HepG2 (cell line): Measurements from ENCODE around the gene WDR20. TPM values are rescaled to one million over a fixed set of nuclear protein-coding genes. Genes with fewer than 3 reads are reported as not detected.

Source experiments
- ATAC-seq: fragments of 200-7000 bp; cut with Tn5 transposase; 3 replicates; pipeline ENCODE4 v1.9.1; 2020; ENCODE audit warnings: mild to moderate bottlenecking, moderate library complexity
- Bru-seq: library from RNA; stranded (reverse); fragments of 400-500 nt; gene quantifications from one replicate; lab custom pipeline; 2021; lab: Mats Ljungman, UMichigan
- BruChase-seq, 2 experiments: library from RNA; stranded (reverse); fragments of 400-500 nt; gene quantifications; one replicate each; lab custom pipeline; 2021; lab: Mats Ljungman, UMichigan
- BruUV-seq: library from RNA; stranded (reverse); fragments of 400-500 nt; replicated peaks from 2 replicates; lab custom pipeline; 2021; lab: Mats Ljungman, UMichigan
- CTCF ChIA-PET: fragments of 300-600 bp; formaldehyde crosslinking; extraction: SDS; loops from one replicate; lab custom pipeline; 2021; ENCODE audit warnings: low total read pairs, inconsistent platforms, low intra/inter-chr PET ratio; lab: Yijun Ruan, JAX
- POLR2A ChIA-PET: fragments of 350-600 bp; sonication (Branson Sonifier 250); formaldehyde crosslinking; loops from one replicate; lab custom pipeline; 2020; ENCODE audit warnings: antibody characterized with exemption, inconsistent platforms; lab: Yijun Ruan, JAX
- DNase-seq: peaks from one replicate; pipeline ENCODE4 v3.0.0-alpha.2; 2015; ENCODE audit warnings: low spot score
- FAIRE-seq: peaks from 3 replicates; lab custom pipeline; 2011; peaks lifted over from hg19 to GRCh38; lab: Jason Lieb, UNC
- H2AFZ ChIP-seq: one replicate; pipeline ENCODE4 v1.6.1; 2011; ENCODE audit warnings: low read length, inconsistent platforms
- H3K27ac ChIP-seq: fragments of 300-600 bp; 3 replicates; pipeline ENCODE4 v1.8.0; 2011; ENCODE audit warnings: mixed run types, mild to moderate bottlenecking, mixed read lengths, low read length, inconsistent platforms; ENCODE audit not compliant: insufficient read depth; ENCODE audit errors: extremely low read length
- H3K27me3 ChIP-seq, 2 experiments: fragments of 200-600 bp in 1 of 2; 2 replicates in 1 of 2; 3 replicates in 1 of 2; pipeline versions ENCODE4 v1.6.0 to v1.8.0; 2011; ENCODE audit warnings: low read length in 2 of 2, mild to moderate bottlenecking in 2 of 2, moderate library complexity in 2 of 2, inconsistent platforms in 1 of 2; ENCODE audit not compliant: insufficient read depth in 2 of 2, control insufficient read depth in 1 of 2
- H3K36me3 ChIP-seq, 2 experiments: fragments of 200-600 bp in 1 of 2; replicated peaks in 1 of 2; 2 replicates in 1 of 2; 3 replicates in 1 of 2; pipeline versions ENCODE4 v1.5.1 to v1.8.0; 2011; ENCODE audit warnings: low read length in 2 of 2, inconsistent platforms in 1 of 2; ENCODE audit not compliant: insufficient read depth in 2 of 2, control insufficient read depth in 1 of 2
- H3K4me1 ChIP-seq: 2 replicates; pipeline ENCODE4 v1.5.1; 2012; ENCODE audit warnings: low read length, inconsistent platforms; ENCODE audit not compliant: insufficient read depth
- H3K4me2 ChIP-seq: 2 replicates; pipeline ENCODE4 v1.6.0; 2011; ENCODE audit warnings: low read depth, low read length, inconsistent platforms
- H3K4me3 ChIP-seq, 3 experiments: fragments of 200-600 bp in 1 of 3; sonication (generic), shearing (Covaris generic) in 1 of 3; replicated peaks in 1 of 3; 2 replicates each; pipeline ENCODE4 v1.5.1; 2011 to 2016; ENCODE audit warnings: low read length in 3 of 3, inconsistent platforms in 2 of 3, low read depth in 2 of 3, mild to moderate bottlenecking in 2 of 3, control low read depth in 1 of 3, mixed read lengths in 1 of 3; ENCODE audit not compliant: insufficient read depth in 1 of 3
- H3K79me2 ChIP-seq: one replicate; pipeline ENCODE4 v1.6.1; 2011; ENCODE audit warnings: low read length, inconsistent platforms; ENCODE audit not compliant: insufficient read depth
- H3K9ac ChIP-seq: 2 replicates; pipeline ENCODE4 v1.6.0; 2011; ENCODE audit warnings: mild to moderate bottlenecking, low read depth, low read length, inconsistent platforms; ENCODE audit not compliant: insufficient read depth
- H3K9me3 ChIP-seq: 2 replicates; pipeline ENCODE4 v1.5.1; 2012; ENCODE audit warnings: mild to moderate bottlenecking, low read length
- H4K20me1 ChIP-seq: 2 replicates; pipeline ENCODE4 v1.6.0; 2011; ENCODE audit warnings: inconsistent platforms, mild to moderate bottlenecking, low read length, moderate library complexity; ENCODE audit not compliant: insufficient read depth
- BRCA1 ChIP-seq: sonication (generic); formaldehyde crosslinking; IDR thresholded peaks from 2 replicates; pipeline ENCODE4 v1.4.0; 2020; ENCODE audit warnings: missing genetic modification reagents
- FIP1L1 ChIP-seq: fragments of 200-400 bp; formaldehyde crosslinking; IDR thresholded peaks from 2 replicates; pipeline ENCODE4 v1.6.1; 2018; ENCODE audit warnings: low read depth, mild to moderate bottlenecking, low read length, moderate library complexity, borderline replicate concordance; ENCODE audit not compliant: insufficient read depth
- GTF3A ChIP-seq: sonication (generic); formaldehyde crosslinking; conservative IDR thresholded peaks from 2 replicates; pipeline ENCODE4 v1.4.0; 2020; ENCODE audit warnings: mild to moderate bottlenecking, missing genetic modification reagents
- PAWR ChIP-seq: sonication (generic); formaldehyde crosslinking; IDR thresholded peaks from 2 replicates; pipeline ENCODE4 v1.4.0; 2020; ENCODE audit warnings: missing genetic modification reagents, mild to moderate bottlenecking, borderline replicate concordance
- PHF8 ChIP-seq: sonication (generic); formaldehyde crosslinking; IDR thresholded peaks from 2 replicates; pipeline ENCODE4 v1.5.0; 2020; ENCODE audit warnings: missing genetic modification reagents
- ZBTB20 ChIP-seq: sonication (generic); formaldehyde crosslinking; IDR thresholded peaks from 2 replicates; pipeline ENCODE4 v1.8.1; 2023; ENCODE audit warnings: missing genetic modification reagents, low read depth, mild to moderate bottlenecking, borderline replicate concordance
- ZFP36L1 ChIP-seq: sonication (generic); formaldehyde crosslinking; IDR thresholded peaks from 2 replicates; pipeline ENCODE4 v1.8.0; 2022; ENCODE audit warnings: mild to moderate bottlenecking, missing genetic modification reagents, moderate library complexity
- ZNF207 ChIP-seq: fragments of 450-650 bp; IDR thresholded peaks from 2 replicates; pipeline ENCODE4 v1.6.1; 2016; ENCODE audit warnings: antibody characterized with exemption, borderline replicate concordance
- ZNF552 ChIP-seq: sonication (generic); formaldehyde crosslinking; IDR thresholded peaks from 2 replicates; pipeline ENCODE4 v1.9.0; 2022; ENCODE audit warnings: missing genetic modification reagents, mild to moderate bottlenecking, borderline replicate concordance
- ZNF841 ChIP-seq: sonication (generic); formaldehyde crosslinking; IDR thresholded peaks from 2 replicates; pipeline ENCODE4 v1.8.1; 2023; ENCODE audit warnings: missing genetic modification reagents, borderline replicate concordance
- WGBS: methylation state at CpG from one replicate; pipeline ENCODE4 v1.1.6; 2017; ENCODE audit warnings: low lambda C conversion rate; 5-methylcytosine and 5-hydroxymethylcytosine counted together
- in situ Hi-C: cut with HindIII; loops from 2 replicates; pipeline ENCODE4 v1.10.0; 2017; ENCODE audit warnings: low pct_unique_long_range_greater_than_20kb; ENCODE audit not compliant: extremely low pct_ligation_motif_present
- intact Hi-C: fragments of 100-400 bp; cut with micrococcal nuclease; formaldehyde crosslinking; loops from one replicate; pipeline ENCODE4 v1.10.0; 2022; ENCODE audit not compliant: unreplicated experiment
- long read RNA-seq, 2 experiments: library from RNA in 1 of 2; library from polyadenylated mRNA in 1 of 2; stranded (forward) in 1 of 2; unstranded in 1 of 2; transcript quantifications; one replicate each; pipeline ENCODE4 v2.0.0, GENCODE V29; 2019 to 2022
- polyA minus RNA-seq, 3 experiments: library from RNA; depleted of rRNA, polyadenylated mRNA; stranded (reverse); fragments of >200 nt; gene quantifications; 2 replicates each; pipeline ENCODE4 v1.2.3, GENCODE V29; 2011; ENCODE audit warnings: low replicate concordance in 1 of 3
- polyA plus RNA-seq, 8 experiments: library from polyadenylated mRNA; depleted of rRNA in 3 of 8; stranded (reverse) in 7 of 8; unstranded in 1 of 8; fragments of >200 nt; fragmentation: Illumina TruSeq in 4 of 8; extraction: Trizol in 4 of 8; gene quantifications; 2 replicates each; pipeline versions ENCODE4 v1.2.1 to v1.2.3, GENCODE V29; 2011 to 2016; ENCODE audit warnings: low read depth in 4 of 8, missing spikeins in 1 of 8, mixed read lengths in 1 of 8; ENCODE audit not compliant: insufficient read depth in 1 of 8
- total RNA-seq, 5 experiments: library from RNA; depleted of rRNA; stranded (reverse); fragments of >200 nt; fragmentation: Illumina TruSeq; extraction: Trizol; gene quantifications; 2 replicates each; pipeline ENCODE4 v1.2.3, GENCODE V29; 2016; ENCODE audit warnings: low read depth in 1 of 5
- TF ChIP-seq, protein P1 (sequence below): sonication (generic); formaldehyde crosslinking; conservative IDR thresholded peaks from 2 replicates; pipeline ENCODE4 v1.4.0; 2020; ENCODE audit warnings: missing genetic modification reagents
- TF ChIP-seq, protein P2 (sequence below): sonication (generic); formaldehyde crosslinking; IDR thresholded peaks from 2 replicates; pipeline ENCODE4 v1.4.0; 2020; ENCODE audit warnings: mild to moderate bottlenecking, missing genetic modification reagents

The WDR20 gene, protein sequence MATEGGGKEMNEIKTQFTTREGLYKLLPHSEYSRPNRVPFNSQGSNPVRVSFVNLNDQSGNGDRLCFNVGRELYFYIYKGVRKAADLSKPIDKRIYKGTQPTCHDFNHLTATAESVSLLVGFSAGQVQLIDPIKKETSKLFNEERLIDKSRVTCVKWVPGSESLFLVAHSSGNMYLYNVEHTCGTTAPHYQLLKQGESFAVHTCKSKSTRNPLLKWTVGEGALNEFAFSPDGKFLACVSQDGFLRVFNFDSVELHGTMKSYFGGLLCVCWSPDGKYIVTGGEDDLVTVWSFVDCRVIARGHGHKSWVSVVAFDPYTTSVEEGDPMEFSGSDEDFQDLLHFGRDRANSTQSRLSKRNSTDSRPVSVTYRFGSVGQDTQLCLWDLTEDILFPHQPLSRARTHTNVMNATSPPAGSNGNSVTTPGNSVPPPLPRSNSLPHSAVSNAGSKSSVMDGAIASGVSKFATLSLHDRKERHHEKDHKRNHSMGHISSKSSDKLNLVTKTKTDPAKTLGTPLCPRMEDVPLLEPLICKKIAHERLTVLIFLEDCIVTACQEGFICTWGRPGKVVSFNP
- total RNA-seq (2016; rRNA removed; fragmentation: Illumina TruSeq; extraction: Trizol) (23.2 and 30.5 TPM in 2 replicates), polyA plus RNA-seq (2011; rRNA removed) (10.4 and 11.6 TPM in 2 replicates), polyA minus RNA-seq (2011; rRNA and poly(A)+ RNA removed; ENCODE audit: low replicate concordance) (27.9 and 31.3 TPM in 2 replicates), Bru-seq, nascent RNA (percentile 76 among the genes with signal in this experiment), BruChase-seq, experiment 1, labeled RNA remaining after a 6-hour chase (percentile 82 among the genes with signal in this experiment), BruChase-seq, experiment 2, labeled RNA remaining after a 2-hour chase (percentile 81 among the genes with signal in this experiment)
- total RNA-seq (2016; cell fraction: cytosol; rRNA removed; fragmentation: Illumina TruSeq; extraction: Trizol; ENCODE audit: low read depth) = 24.1 and 25.7 TPM in 2 replicates
- 25.8 and 28.7 TPM in 2 replicates for total RNA-seq (2016; cell fraction: insoluble cytoplasmic fraction; rRNA removed; fragmentation: Illumina TruSeq; extraction: Trizol)
- total RNA-seq (2016; cell fraction: membrane; rRNA removed; fragmentation: Illumina TruSeq; extraction: Trizol) = 29.7 and 34.1 TPM in 2 replicates
- 22.4 and 24.2 TPM in 2 replicates for total RNA-seq (2016; cell fraction: nucleus; rRNA removed; fragmentation: Illumina TruSeq; extraction: Trizol)
- polyA plus RNA-seq (2011; cell fraction: cytosol; rRNA removed) = 9.4 and 10.2 TPM in 2 replicates
- polyA plus RNA-seq (2011; cell fraction: nucleus; rRNA removed) = 11.4 and 12.2 TPM in 2 replicates
- polyA plus RNA-seq (2012) = 10.7 and 12.8 TPM in 2 replicates
- polyA plus RNA-seq (2016; cell fraction: cytosol; fragmentation: Illumina TruSeq; extraction: Trizol; ENCODE audit: low read depth) = 3.0 and 3.7 TPM in 2 replicates
- 25.3 and 26.3 TPM in 2 replicates for polyA plus RNA-seq (2016; cell fraction: insoluble cytoplasmic fraction; fragmentation: Illumina TruSeq; extraction: Trizol; ENCODE audit: low read depth)
- polyA plus RNA-seq (2016; cell fraction: membrane; fragmentation: Illumina TruSeq; extraction: Trizol; ENCODE audit: low read depth) = 7.5 and 8.4 TPM in 2 replicates
- polyA plus RNA-seq (2016; cell fraction: nucleus; fragmentation: Illumina TruSeq; extraction: Trizol; ENCODE audit: insufficient read depth, low read depth) = 25.1 and 26.7 TPM in 2 replicates
- 14.9 and 18.5 TPM in 2 replicates for polyA minus RNA-seq (2011; cell fraction: cytosol; rRNA and poly(A)+ RNA removed)
- 27.6 and 29.8 TPM in 2 replicates for polyA minus RNA-seq (2011; cell fraction: nucleus; rRNA and poly(A)+ RNA removed)
- long read RNA-seq, experiment 1, transcript WDR20-204 (3 exons, 2,391 nt) = major isoform, 9 of 36 reads
- long read RNA-seq, experiment 1, transcript WDR20-203 (4 exons, 2,616 nt) = major isoform, 9 of 36 reads
- long read RNA-seq, experiment 1, partial matches to known transcripts = 0 of 36 reads
- long read RNA-seq, experiment 1, other reads (novel, unspliced or antisense) = 9 of 36 reads
- long read RNA-seq, experiment 2, partial matches to known transcripts = 2 of 20 reads
- long read RNA-seq, experiment 2, other reads (novel, unspliced or antisense) = 11 of 20 reads

DNA sequence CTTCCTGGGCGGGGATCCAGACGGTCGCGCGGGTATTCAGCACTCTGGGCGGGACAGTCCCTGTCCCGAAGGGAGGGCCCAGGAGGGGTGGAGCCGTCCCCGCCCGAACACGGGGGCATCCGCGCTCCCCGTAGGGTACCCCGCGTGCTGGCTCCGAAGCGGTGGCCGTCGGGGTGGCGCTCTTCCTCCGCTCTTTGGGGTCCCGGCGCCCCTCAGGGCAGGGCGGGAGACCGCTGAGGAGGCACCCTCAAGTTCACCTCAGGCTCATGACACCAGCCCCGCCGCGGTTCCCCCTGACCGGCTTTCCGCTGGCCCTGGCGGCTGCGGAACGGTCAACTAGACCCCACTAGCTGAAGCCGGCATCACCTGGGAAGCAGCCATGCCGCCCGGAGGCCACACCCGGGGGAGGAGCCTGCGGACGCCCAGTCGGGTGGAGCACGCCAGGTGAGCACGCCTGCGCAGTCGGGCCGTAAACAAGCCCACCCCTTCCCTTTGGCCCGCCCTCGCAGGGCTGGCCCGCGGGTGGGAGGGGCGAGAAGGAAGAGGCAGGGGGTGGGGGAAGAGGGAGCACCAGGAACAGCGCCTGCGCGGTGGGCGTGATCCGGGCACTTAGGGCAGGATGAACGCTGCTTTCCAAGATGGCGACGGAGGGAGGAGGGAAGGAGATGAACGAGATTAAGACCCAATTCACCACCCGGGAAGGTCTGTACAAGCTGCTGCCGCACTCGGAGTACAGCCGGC is at the start of gene WDR20:
TSS of gene WDR20 (plus strand) at position 612 of the 741 bp plus-strand sequence. CDS start at position 639, 27 bp downstream.
- BruUV-seq = no TSS peak
- DNase-seq = peak; percentile 95
- Histone ChIP-seq H3K27me3 (no peaks in the 10 kb centered on the region; a peak in 1 of 5 replicates), H3K4me2 (peak within 1 kb of the TSS; percentile 81), H2AFZ (peak within 1 kb of the TSS; percentile 84), H4K20me1 (peaks cover 10% of the 10 kb centered on the region; the same call in 1 of the 2 replicates), H3K9me3 (no peaks in the 10 kb centered on the region), H3K4me1 (peaks cover 15% of the 10 kb centered on the region), H3K4me3 (peak within 1 kb of the TSS; percentile 95 to 99 (median 99)), H3K79me2 (peaks cover 44% of the 10 kb centered on the region), H3K9ac (peak within 1 kb of the TSS; percentile 97), H3K36me3 (peaks cover 0 to 8% of the 10 kb centered on the region in 2 experiments; a peak in 1 of 5 replicates), H3K27ac (peak within 1 kb of the TSS; percentile 78)
- ATAC-seq = peak; percentile 94
- 2% methylated on average over 20 of the region's 64 CpGs for WGBS
- peak; percentile 85 for FAIRE-seq
- CTCF ChIA-PET = no interaction called here
- POLR2A ChIA-PET = interaction anchor here (0.6 to 1.5 kb wide), 4 partner anchors 13 to 178 kb away, joined by 3 to 5 read pairs (median 4); no protein-coding TSS in a partner anchor
- in situ Hi-C loops = no loop called here
- intact Hi-C loops = loop anchor here (5.0 kb wide), 2 partner anchors 68 to 178 kb away; partner anchors contain the start of gene ZNF839
- no peak for TF ChIP-seq ZNF841 (CRISPR knock-in tag)
- TF ChIP-seq, protein P1, sequence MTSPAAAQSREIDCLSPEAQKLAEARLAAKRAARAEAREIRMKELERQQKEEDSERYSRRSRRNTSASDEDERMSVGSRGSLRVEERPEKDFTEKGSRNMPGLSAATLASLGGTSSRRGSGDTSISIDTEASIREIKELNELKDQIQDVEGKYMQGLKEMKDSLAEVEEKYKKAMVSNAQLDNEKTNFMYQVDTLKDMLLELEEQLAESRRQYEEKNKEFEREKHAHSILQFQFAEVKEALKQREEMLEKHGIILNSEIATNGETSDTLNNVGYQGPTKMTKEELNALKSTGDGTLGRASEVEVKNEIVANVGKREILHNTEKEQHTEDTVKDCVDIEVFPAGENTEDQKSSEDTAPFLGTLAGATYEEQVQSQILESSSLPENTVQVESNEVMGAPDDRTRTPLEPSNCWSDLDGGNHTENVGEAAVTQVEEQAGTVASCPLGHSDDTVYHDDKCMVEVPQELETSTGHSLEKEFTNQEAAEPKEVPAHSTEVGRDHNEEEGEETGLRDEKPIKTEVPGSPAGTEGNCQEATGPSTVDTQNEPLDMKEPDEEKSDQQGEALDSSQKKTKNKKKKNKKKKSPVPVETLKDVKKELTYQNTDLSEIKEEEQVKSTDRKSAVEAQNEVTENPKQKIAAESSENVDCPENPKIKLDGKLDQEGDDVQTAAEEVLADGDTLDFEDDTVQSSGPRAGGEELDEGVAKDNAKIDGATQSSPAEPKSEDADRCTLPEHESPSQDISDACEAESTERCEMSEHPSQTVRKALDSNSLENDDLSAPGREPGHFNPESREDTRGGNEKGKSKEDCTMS = no peak
- no peak for TF ChIP-seq BRCA1 (CRISPR knock-in tag)
- TF ChIP-seq ZNF207 = no peak
- TF ChIP-seq GTF3A (CRISPR knock-in tag) = no peak
- 0 out of 2 replicates have a peak, but pooled peaks have one; percentile 1 for TF ChIP-seq ZFP36L1 (CRISPR knock-in tag)
- no peak for TF ChIP-seq ZNF552 (CRISPR knock-in tag)
- TF ChIP-seq, protein P2, sequence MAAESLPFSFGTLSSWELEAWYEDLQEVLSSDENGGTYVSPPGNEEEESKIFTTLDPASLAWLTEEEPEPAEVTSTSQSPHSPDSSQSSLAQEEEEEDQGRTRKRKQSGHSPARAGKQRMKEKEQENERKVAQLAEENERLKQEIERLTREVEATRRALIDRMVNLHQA (CRISPR knock-in tag) = no peak
- TF ChIP-seq PHF8 = peak; percentile 76
- no peak for TF ChIP-seq ZBTB20 (CRISPR knock-in tag)
- TF ChIP-seq FIP1L1 = no peak
- TF ChIP-seq PAWR (CRISPR knock-in tag) = 0 out of 2 replicates have a peak, but pooled peaks have one; percentile 56
